ENCODE results near the gene NPAS3.

The NPAS3 gene

DNA sequence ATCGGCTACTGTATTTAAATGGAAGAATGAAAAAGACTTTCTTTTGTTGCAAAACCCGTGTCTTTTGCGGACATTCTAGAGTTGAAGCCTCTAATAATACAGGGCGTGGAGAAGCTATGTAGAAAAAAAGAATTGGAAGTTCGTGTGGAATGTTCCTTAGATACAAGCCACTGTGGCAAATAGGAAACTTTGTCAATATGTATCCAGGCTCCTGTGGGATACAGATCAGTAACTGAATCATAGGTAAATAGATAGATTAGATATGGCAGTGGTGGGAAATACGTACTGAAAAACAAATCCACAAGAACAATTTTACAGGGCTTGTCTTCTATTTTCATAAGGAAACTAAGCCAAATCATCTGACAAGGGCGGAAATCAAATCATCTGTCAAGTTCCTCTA, 766.8 kb downstream of the NPAS3 start:
- Histone ChIP-seq H3K4me3 (ENCODE audit: low read length in 2 of 2) (no peak overlapping the region), H3K9me3 (ENCODE audit: control insufficient read depth in 2 of 2, low read length in 2 of 2) (no peaks in the 10 kb centered on the region), H3K4me1 (ENCODE audit: control insufficient read depth, insufficient read depth, low read length) (no peaks in the 10 kb centered on the region), H3K9ac (ENCODE audit: low read length in 2 of 2) (no peak overlapping the region), H3K27me3 (ENCODE audit: control insufficient read depth in 1 of 2, insufficient read depth in 2 of 2, low read length in 2 of 2) (no peaks in the 10 kb centered on the region), H3K27ac (ENCODE audit: low read length) (no peak overlapping the region), H3K36me3 (ENCODE audit: control insufficient read depth in 2 of 2, insufficient read depth in 2 of 2, low read length in 2 of 2) (no peaks in the 10 kb centered on the region)

- Histone ChIP-seq H3K27me3 (ENCODE audit: control insufficient read depth in 1 of 2, insufficient read depth in 2 of 2, low read length in 2 of 2) (no peaks in the 10 kb centered on the region), H3K27ac (ENCODE audit: low read length) (no peak overlapping the region), H3K36me3 (ENCODE audit: control insufficient read depth in 2 of 2, insufficient read depth in 2 of 2, low read length in 2 of 2) (no peaks in the 10 kb centered on the region), H3K9me3 (ENCODE audit: control insufficient read depth in 2 of 2, low read length in 2 of 2) (no peaks in the 10 kb centered on the region), H3K9ac (ENCODE audit: low read length in 2 of 2) (no peak overlapping the region), H3K4me3 (ENCODE audit: low read length in 2 of 2) (no peak overlapping the region), H3K4me1 (ENCODE audit: control insufficient read depth, insufficient read depth, low read length) (no peaks in the 10 kb centered on the region)
These were observed 769.0 kb downstream of the NPAS3 start for GRCh38 chr14:33707716-33708115.

- Histone ChIP-seq H3K4me3 (ENCODE audit: low read length in 2 of 2) (no peak overlapping the region), H3K4me1 (ENCODE audit: control insufficient read depth, insufficient read depth, low read length) (no peaks in the 10 kb centered on the region), H3K36me3 (ENCODE audit: control insufficient read depth in 2 of 2, insufficient read depth in 2 of 2, low read length in 2 of 2) (no peaks in the 10 kb centered on the region), H3K27ac (ENCODE audit: low read length) (no peak overlapping the region), H3K9me3 (ENCODE audit: control insufficient read depth in 2 of 2, low read length in 2 of 2) (no peaks in the 10 kb centered on the region), H3K27me3 (ENCODE audit: control insufficient read depth in 1 of 2, insufficient read depth in 2 of 2, low read length in 2 of 2) (no peaks in the 10 kb centered on the region), H3K9ac (ENCODE audit: low read length in 2 of 2) (no peak overlapping the region)
These were observed 770.6 kb downstream of the NPAS3 start for GRCh38 chr14:33709283-33709682.

GRCh38 chr14:33709711-33710110, 771.0 kb downstream of the NPAS3 start:
- no peak overlapping the region for H3K27ac ChIP-seq (ENCODE audit: low read length)
- H3K9me3 ChIP-seq (ENCODE audit: control insufficient read depth in 2 of 2, low read length in 2 of 2): no peaks in the 10 kb centered on the region
- no peaks in the 10 kb centered on the region for H3K4me1 ChIP-seq (ENCODE audit: control insufficient read depth, insufficient read depth, low read length)
- H3K36me3 ChIP-seq (ENCODE audit: control insufficient read depth in 2 of 2, insufficient read depth in 2 of 2, low read length in 2 of 2): no peaks in the 10 kb centered on the region
- H3K27me3 ChIP-seq (ENCODE audit: control insufficient read depth in 1 of 2, insufficient read depth in 2 of 2, low read length in 2 of 2): no peaks in the 10 kb centered on the region
- no peak overlapping the region for H3K4me3 ChIP-seq (ENCODE audit: low read length in 2 of 2)
- no peak overlapping the region for H3K9ac ChIP-seq (ENCODE audit: low read length in 2 of 2)

GRCh38 chr14:33710273-33710672, 771.6 kb downstream of the NPAS3 start:
- H3K9ac ChIP-seq (ENCODE audit: low read length in 2 of 2): no peak overlapping the region
- no peak overlapping the region for H3K27ac ChIP-seq (ENCODE audit: low read length)
- no peaks in the 10 kb centered on the region for H3K4me1 ChIP-seq (ENCODE audit: control insufficient read depth, insufficient read depth, low read length)
- no peaks in the 10 kb centered on the region for H3K27me3 ChIP-seq (ENCODE audit: control insufficient read depth in 1 of 2, insufficient read depth in 2 of 2, low read length in 2 of 2)
- H3K9me3 ChIP-seq (ENCODE audit: control insufficient read depth in 2 of 2, low read length in 2 of 2): no peaks in the 10 kb centered on the region
- no peak overlapping the region for H3K4me3 ChIP-seq (ENCODE audit: low read length in 2 of 2)
- H3K36me3 ChIP-seq (ENCODE audit: control insufficient read depth in 2 of 2, insufficient read depth in 2 of 2, low read length in 2 of 2): no peaks in the 10 kb centered on the region

GRCh38 chr14:33711194-33711593, 772.5 kb downstream of the NPAS3 start:
- Histone ChIP-seq H3K4me1 (ENCODE audit: control insufficient read depth, insufficient read depth, low read length) (no peaks in the 10 kb centered on the region), H3K9ac (ENCODE audit: low read length in 2 of 2) (no peak overlapping the region), H3K9me3 (ENCODE audit: control insufficient read depth in 2 of 2, low read length in 2 of 2) (no peaks in the 10 kb centered on the region), H3K4me3 (ENCODE audit: low read length in 2 of 2) (no peak overlapping the region), H3K27me3 (ENCODE audit: control insufficient read depth in 1 of 2, insufficient read depth in 2 of 2, low read length in 2 of 2) (no peaks in the 10 kb centered on the region), H3K27ac (ENCODE audit: low read length) (no peak overlapping the region), H3K36me3 (ENCODE audit: control insufficient read depth in 2 of 2, insufficient read depth in 2 of 2, low read length in 2 of 2) (no peaks in the 10 kb centered on the region)

DNA sequence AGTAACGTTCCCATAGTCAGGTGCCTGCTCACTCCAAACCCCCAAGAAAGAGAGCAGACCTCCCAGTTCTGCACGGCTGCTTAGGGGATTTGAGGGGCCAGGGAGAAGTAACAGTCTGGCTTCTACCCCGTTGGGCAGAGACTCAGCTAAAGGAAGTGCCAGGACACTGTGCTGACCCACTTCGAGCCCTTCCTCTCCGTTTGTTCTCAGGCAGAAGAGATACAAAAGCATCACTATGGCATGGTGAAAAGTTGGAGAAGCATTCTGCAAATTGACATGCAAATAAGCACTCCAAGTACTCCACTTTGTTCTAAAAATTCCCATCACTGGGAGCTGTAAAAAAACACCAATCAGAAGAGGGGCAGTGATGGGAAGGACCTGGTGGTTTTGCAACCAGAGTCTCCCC, 773.1 kb downstream of the NPAS3 start:
- Histone ChIP-seq H3K4me1 (ENCODE audit: control insufficient read depth, insufficient read depth, low read length) (no peaks in the 10 kb centered on the region), H3K27me3 (ENCODE audit: control insufficient read depth in 1 of 2, insufficient read depth in 2 of 2, low read length in 2 of 2) (no peaks in the 10 kb centered on the region), H3K9me3 (ENCODE audit: control insufficient read depth in 2 of 2, low read length in 2 of 2) (no peaks in the 10 kb centered on the region), H3K27ac (ENCODE audit: low read length) (no peak overlapping the region), H3K9ac (ENCODE audit: low read length in 2 of 2) (no peak overlapping the region), H3K4me3 (ENCODE audit: low read length in 2 of 2) (no peak overlapping the region), H3K36me3 (ENCODE audit: control insufficient read depth in 2 of 2, insufficient read depth in 2 of 2, low read length in 2 of 2) (no peaks in the 10 kb centered on the region)

GRCh38 chr14:33714527-33715226, 776.0 kb downstream of the NPAS3 start:
- Histone ChIP-seq H3K9me3 (ENCODE audit: control insufficient read depth in 2 of 2, low read length in 2 of 2) (no peaks in the 10 kb centered on the region), H3K36me3 (ENCODE audit: control insufficient read depth in 2 of 2, insufficient read depth in 2 of 2, low read length in 2 of 2) (no peaks in the 10 kb centered on the region), H3K27me3 (ENCODE audit: control insufficient read depth in 1 of 2, insufficient read depth in 2 of 2, low read length in 2 of 2) (no peaks in the 10 kb centered on the region), H3K4me1 (ENCODE audit: control insufficient read depth, insufficient read depth, low read length) (no peaks in the 10 kb centered on the region), H3K4me3 (ENCODE audit: low read length in 2 of 2) (no peak overlapping the region), H3K27ac (ENCODE audit: low read length) (no peak overlapping the region), H3K9ac (ENCODE audit: low read length in 2 of 2) (no peak overlapping the region)

GRCh38 chr14:33715227-33715528, 776.5 kb downstream of the NPAS3 start:
- H3K4me3 ChIP-seq (ENCODE audit: low read length in 2 of 2): no peak overlapping the region
- H3K27ac ChIP-seq (ENCODE audit: low read length): no peak overlapping the region
- H3K36me3 ChIP-seq (ENCODE audit: control insufficient read depth in 2 of 2, insufficient read depth in 2 of 2, low read length in 2 of 2): no peaks in the 10 kb centered on the region
- no peak overlapping the region for H3K9ac ChIP-seq (ENCODE audit: low read length in 2 of 2)
- H3K4me1 ChIP-seq (ENCODE audit: control insufficient read depth, insufficient read depth, low read length): no peaks in the 10 kb centered on the region
- H3K27me3 ChIP-seq (ENCODE audit: control insufficient read depth in 1 of 2, insufficient read depth in 2 of 2, low read length in 2 of 2): no peaks in the 10 kb centered on the region
- H3K9me3 ChIP-seq (ENCODE audit: control insufficient read depth in 2 of 2, low read length in 2 of 2): no peaks in the 10 kb centered on the region

GRCh38 chr14:33716921-33717320, 778.2 kb downstream of the NPAS3 start:
- no peaks in the 10 kb centered on the region for H3K36me3 ChIP-seq (ENCODE audit: control insufficient read depth in 2 of 2, insufficient read depth in 2 of 2, low read length in 2 of 2)
- H3K9ac ChIP-seq (ENCODE audit: low read length in 2 of 2): no peak overlapping the region
- H3K27ac ChIP-seq (ENCODE audit: low read length): no peak overlapping the region
- no peaks in the 10 kb centered on the region for H3K9me3 ChIP-seq (ENCODE audit: control insufficient read depth in 2 of 2, low read length in 2 of 2)
- H3K27me3 ChIP-seq (ENCODE audit: control insufficient read depth in 1 of 2, insufficient read depth in 2 of 2, low read length in 2 of 2): no peaks in the 10 kb centered on the region
- no peak overlapping the region for H3K4me3 ChIP-seq (ENCODE audit: low read length in 2 of 2)
- no peaks in the 10 kb centered on the region for H3K4me1 ChIP-seq (ENCODE audit: control insufficient read depth, insufficient read depth, low read length)

DNA sequence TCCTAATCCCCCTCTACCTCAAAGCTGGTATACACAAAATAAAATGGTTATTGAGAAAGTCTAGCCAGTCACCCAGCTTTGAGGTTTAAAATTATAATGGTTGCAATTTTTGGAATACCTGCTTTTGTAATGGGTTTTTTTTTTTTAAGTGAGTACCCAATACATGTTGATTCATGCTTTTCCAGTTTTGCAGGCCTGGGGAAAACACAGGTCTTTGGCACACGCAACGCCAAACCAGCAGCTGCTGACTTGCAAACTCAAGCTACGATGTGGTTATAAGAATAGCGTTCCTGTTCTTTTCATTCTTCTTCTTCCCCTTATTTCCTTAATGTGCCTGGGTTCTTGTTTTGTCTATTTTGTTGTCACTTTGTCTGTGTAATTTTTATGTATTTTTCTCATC, 779.2 kb downstream of the NPAS3 start:
- no peak overlapping the region for H3K9ac ChIP-seq (ENCODE audit: low read length in 2 of 2)

More for the DNA sequence above, 779.2 kb downstream of the NPAS3 start:
- H3K27me3 ChIP-seq (ENCODE audit: control insufficient read depth in 1 of 2, insufficient read depth in 2 of 2, low read length in 2 of 2): no peaks in the 10 kb centered on the region
- H3K27ac ChIP-seq (ENCODE audit: low read length): no peak overlapping the region
- no peaks in the 10 kb centered on the region for H3K4me1 ChIP-seq (ENCODE audit: control insufficient read depth, insufficient read depth, low read length)
- H3K9me3 ChIP-seq (ENCODE audit: control insufficient read depth in 2 of 2, low read length in 2 of 2): no peaks in the 10 kb centered on the region
- no peak overlapping the region for H3K4me3 ChIP-seq (ENCODE audit: low read length in 2 of 2)
- no peaks in the 10 kb centered on the region for H3K36me3 ChIP-seq (ENCODE audit: control insufficient read depth in 2 of 2, insufficient read depth in 2 of 2, low read length in 2 of 2)
